Liver (tissue), 3 donors: Measurements from ENCODE around the gene CROCC2.

Experiments
- RXRA ChIP-seq, 2 donors: IDR thresholded peaks; 2 replicates each; pipeline ENCODE4 v1.6.1; 2017 to 2018; ENCODE audit warnings: antibody characterized with exemption in 2 of 2, mild to moderate bottlenecking in 1 of 2
- TF ChIP-seq, protein P1 (sequence below): fragments of 150-350 bp; IDR thresholded peaks from 2 replicates; pipeline ENCODE4 v1.5.1; 2017; ENCODE audit warnings: improper control_type of control experiment, low read depth, low read length; ENCODE audit not compliant: missing input control
- donor health status: healthy.
- donor health status: healthy.

DNA sequence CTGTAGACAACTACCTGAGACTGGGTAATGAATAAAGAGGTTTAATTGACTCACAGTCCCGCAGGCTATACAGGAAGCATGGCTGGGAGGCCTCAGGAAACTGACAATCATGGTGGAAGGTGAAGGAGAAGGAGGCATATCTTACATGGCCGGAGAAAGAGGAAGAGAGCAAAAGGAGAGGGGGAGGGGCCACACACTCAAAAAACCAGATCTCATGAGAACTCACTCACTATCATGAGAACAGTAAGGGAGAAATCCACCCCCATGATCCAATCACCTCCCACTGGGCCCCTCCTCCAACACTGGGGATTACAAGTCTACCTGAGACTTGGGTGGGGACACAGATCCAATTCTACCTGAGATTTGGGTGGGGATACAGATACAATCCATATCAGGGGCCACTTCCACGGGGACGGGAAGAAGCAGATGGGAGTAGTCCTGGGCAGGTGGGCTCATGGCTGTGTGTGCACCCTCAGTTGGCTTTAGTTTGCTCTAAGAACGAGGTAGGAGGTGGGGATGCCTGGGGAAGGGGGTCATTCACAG, 20.0 kb upstream of the CROCC2 start:
- TF ChIP-seq, protein P1, sequence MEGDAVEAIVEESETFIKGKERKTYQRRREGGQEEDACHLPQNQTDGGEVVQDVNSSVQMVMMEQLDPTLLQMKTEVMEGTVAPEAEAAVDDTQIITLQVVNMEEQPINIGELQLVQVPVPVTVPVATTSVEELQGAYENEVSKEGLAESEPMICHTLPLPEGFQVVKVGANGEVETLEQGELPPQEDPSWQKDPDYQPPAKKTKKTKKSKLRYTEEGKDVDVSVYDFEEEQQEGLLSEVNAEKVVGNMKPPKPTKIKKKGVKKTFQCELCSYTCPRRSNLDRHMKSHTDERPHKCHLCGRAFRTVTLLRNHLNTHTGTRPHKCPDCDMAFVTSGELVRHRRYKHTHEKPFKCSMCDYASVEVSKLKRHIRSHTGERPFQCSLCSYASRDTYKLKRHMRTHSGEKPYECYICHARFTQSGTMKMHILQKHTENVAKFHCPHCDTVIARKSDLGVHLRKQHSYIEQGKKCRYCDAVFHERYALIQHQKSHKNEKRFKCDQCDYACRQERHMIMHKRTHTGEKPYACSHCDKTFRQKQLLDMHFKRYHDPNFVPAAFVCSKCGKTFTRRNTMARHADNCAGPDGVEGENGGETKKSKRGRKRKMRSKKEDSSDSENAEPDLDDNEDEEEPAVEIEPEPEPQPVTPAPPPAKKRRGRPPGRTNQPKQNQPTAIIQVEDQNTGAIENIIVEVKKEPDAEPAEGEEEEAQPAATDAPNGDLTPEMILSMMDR = no peak
- no peak for TF ChIP-seq RXRA (IDR thresholded peaks at IDR 0.05)
